DLD1 (cell line): Measurements from ENCODE around the gene SAP130.

Experiments used
- in situ Hi-C: cut with HindIII; loops from 2 replicates; pipeline ENCODE4 v1.10.0; 2017; ENCODE audit warnings: low sequenced_read_pairs

Gene SAP130

GRCh38 chr2:128027801-128028667 is at the start of gene SAP130:
Gene SAP130 (minus strand): TSS chr2:128028059. CDS start chr2:128026292, 1,767 bp downstream.
- in situ Hi-C loops = no loop called here

GRCh38 chr2:128076461-128077106 is 48.7 kb upstream of the SAP130 start:
- in situ Hi-C loops = no loop called here

GRCh38 chr2:128073278-128073677 is 45.4 kb upstream of the SAP130 start:
- in situ Hi-C loops = no loop called here

GRCh38 chr2:128069769-128070168 is 41.9 kb upstream of the SAP130 start:
- in situ Hi-C loops = no loop called here

- in situ Hi-C loops = no loop called here
Measured at GRCh38 chr2:128064353-128064752, 36.5 kb upstream of the SAP130 start.

GRCh38 chr2:128062571-128062970 is 34.7 kb upstream of the SAP130 start:
- in situ Hi-C loops = no loop called here

- in situ Hi-C loops = no loop called here
Measured at GRCh38 chr2:128058114-128058513, 30.3 kb upstream of the SAP130 start.

- in situ Hi-C loops = no loop called here
Measured at GRCh38 chr2:128057334-128057733, 29.5 kb upstream of the SAP130 start.

GRCh38 chr2:128054104-128054885 is 26.4 kb upstream of the SAP130 start:
- in situ Hi-C loops = no loop called here

- in situ Hi-C loops = no loop called here
Measured at GRCh38 chr2:128053331-128053730, 25.5 kb upstream of the SAP130 start.

- in situ Hi-C loops = no loop called here
Measured at GRCh38 chr2:128043041-128043440, 15.2 kb upstream of the SAP130 start.

- in situ Hi-C loops = no loop called here
Measured at GRCh38 chr2:128041561-128041960, 13.7 kb upstream of the SAP130 start.

- in situ Hi-C loops = no loop called here
Measured at GRCh38 chr2:128040166-128040771, 12.4 kb upstream of the SAP130 start.

- in situ Hi-C loops = no loop called here
Measured at GRCh38 chr2:128039535-128039934, 11.7 kb upstream of the SAP130 start.

GRCh38 chr2:128038411-128038810 is 10.6 kb upstream of the SAP130 start:
- in situ Hi-C loops = no loop called here

- in situ Hi-C loops = no loop called here
Measured at GRCh38 chr2:128037649-128038048, 9.8 kb upstream of the SAP130 start.

- in situ Hi-C loops = no loop called here
Measured at GRCh38 chr2:128036748-128037607, 9.1 kb upstream of the SAP130 start.

GRCh38 chr2:128032092-128032491 is 4.2 kb upstream of the SAP130 start:
- in situ Hi-C loops = no loop called here

- in situ Hi-C loops = no loop called here
Measured at GRCh38 chr2:128028668-128029054, 802 bp upstream of the SAP130 start.

- in situ Hi-C loops = no loop called here
Measured at GRCh38 chr2:128027278-128027800, 520 bp downstream of the SAP130 start.
